HepG2 (cell line): ENCODE measurements around the gene EPB41. TPM values are rescaled to one million over a fixed set of nuclear protein-coding genes. Genes with fewer than 3 reads are reported as not detected.

Experiments used
- CEBPB ChIP-seq: IDR thresholded peaks from 2 replicates; pipeline ENCODE4 v1.6.1; 2011; ENCODE audit warnings: low read depth, low read length, improper control_type of control experiment, borderline replicate concordance
- FOXM1 ChIP-seq: sonication (generic); formaldehyde crosslinking; IDR thresholded peaks from 2 replicates; pipeline ENCODE4 v1.5.0; 2020; ENCODE audit warnings: missing genetic modification reagents
- MAFG ChIP-seq: sonication (generic); formaldehyde crosslinking; IDR thresholded peaks from 2 replicates; pipeline ENCODE4 v1.5.1; 2020; ENCODE audit warnings: mild to moderate bottlenecking, missing genetic modification reagents
- MBNL3 ChIP-seq: fragments of 250-450 bp; sonication (Bioruptor Pico); conservative IDR thresholded peaks from 2 replicates; pipeline ENCODE4 v1.8.0; 2022; ENCODE audit warnings: mild to moderate bottlenecking, inconsistent platforms
- NFE2 ChIP-seq: sonication (generic); formaldehyde crosslinking; IDR thresholded peaks from 2 replicates; pipeline ENCODE4 v1.4.0; 2020; ENCODE audit warnings: missing genetic modification reagents
- NR1H2 ChIP-seq: sonication (generic); formaldehyde crosslinking; IDR thresholded peaks from 2 replicates; pipeline ENCODE4 v1.8.1; 2022; ENCODE audit warnings: low read depth, missing genetic modification reagents, borderline replicate concordance
- PAX8 ChIP-seq: sonication (generic); formaldehyde crosslinking; IDR thresholded peaks from 2 replicates; pipeline ENCODE4 v1.8.0; 2022; ENCODE audit warnings: mild to moderate bottlenecking, missing genetic modification reagents, borderline replicate concordance
- PHB2 ChIP-seq: fragments of 450-650 bp; IDR thresholded peaks from 2 replicates; pipeline ENCODE4 v1.6.1; 2018; ENCODE audit not compliant: partially characterized antibody
- PHF5A ChIP-seq: IDR thresholded peaks from one replicate; pipeline ENCODE4 v1.6.1; 2018; ENCODE audit warnings: low read depth, missing genetic modification reagents; ENCODE audit not compliant: unreplicated experiment
- POLR2AphosphoS5 ChIP-seq: IDR thresholded peaks from 2 replicates; pipeline ENCODE4 v1.6.1; 2012; ENCODE audit warnings: low read depth, low read length
- POLR2G ChIP-seq: fragments of 200-400 bp; formaldehyde crosslinking; IDR thresholded peaks from 2 replicates; pipeline ENCODE4 v1.6.1; 2018; ENCODE audit warnings: mild to moderate bottlenecking, low read depth, low read length, moderate library complexity
- REL ChIP-seq: sonication (generic); formaldehyde crosslinking; conservative IDR thresholded peaks from 2 replicates; pipeline ENCODE4 v1.8.0; 2022; ENCODE audit warnings: mild to moderate bottlenecking, missing genetic modification reagents, moderate library complexity
- RXRA ChIP-seq: sonication (generic); formaldehyde crosslinking; IDR thresholded peaks from 2 replicates; pipeline ENCODE4 v1.5.1; 2020; ENCODE audit warnings: missing genetic modification reagents
- SIX4 ChIP-seq: sonication (generic); formaldehyde crosslinking; IDR thresholded peaks from 2 replicates; pipeline ENCODE4 v1.4.0; 2020; ENCODE audit warnings: missing genetic modification reagents
- SRSF9 ChIP-seq: fragments of 200-400 bp; formaldehyde crosslinking; IDR thresholded peaks from 2 replicates; pipeline ENCODE4 v1.6.1; 2018; ENCODE audit warnings: borderline replicate concordance, mild to moderate bottlenecking, low read depth, low read length; ENCODE audit not compliant: insufficient read depth, poor library complexity, severe bottlenecking
- TCF7 ChIP-seq: sonication (generic); IDR thresholded peaks from 2 replicates; pipeline ENCODE4 v1.6.1; 2016; ENCODE audit warnings: antibody characterized with exemption, low read depth
- ZFY ChIP-seq: sonication (generic); formaldehyde crosslinking; IDR thresholded peaks from 2 replicates; pipeline ENCODE4 v1.4.0; 2020; ENCODE audit warnings: missing genetic modification reagents
- ZNF225 ChIP-seq: sonication (generic); formaldehyde crosslinking; IDR thresholded peaks from 2 replicates; pipeline ENCODE4 v1.4.0; 2020; ENCODE audit warnings: mild to moderate bottlenecking, missing genetic modification reagents
- ZNF232 ChIP-seq: sonication (generic); formaldehyde crosslinking; IDR thresholded peaks from 2 replicates; pipeline ENCODE4 v1.4.0; 2020; ENCODE audit warnings: missing genetic modification reagents, borderline replicate concordance
- ZNF549 ChIP-seq: sonication (generic); formaldehyde crosslinking; IDR thresholded peaks from 2 replicates; pipeline ENCODE4 v1.5.0; 2020; ENCODE audit warnings: missing genetic modification reagents
- ZNF562 ChIP-seq: sonication (generic); formaldehyde crosslinking; IDR thresholded peaks from 2 replicates; pipeline ENCODE4 v1.8.0; 2022; ENCODE audit warnings: missing genetic modification reagents, borderline replicate concordance
- ZNF660 ChIP-seq: sonication (generic); formaldehyde crosslinking; IDR thresholded peaks from 2 replicates; pipeline ENCODE4 v1.5.1; 2020; ENCODE audit warnings: mild to moderate bottlenecking, low read depth, missing genetic modification reagents, borderline replicate concordance
- ZNF770 ChIP-seq: sonication (generic); formaldehyde crosslinking; IDR thresholded peaks from 2 replicates; pipeline ENCODE4 v1.5.0; 2020; ENCODE audit warnings: mild to moderate bottlenecking, missing genetic modification reagents
- ZNF777 ChIP-seq: sonication (generic); formaldehyde crosslinking; IDR thresholded peaks from 2 replicates; pipeline ENCODE4 v1.4.0; 2020; ENCODE audit warnings: missing genetic modification reagents
- polyA plus RNA-seq, 8 experiments: library from polyadenylated mRNA; depleted of rRNA in 3 of 8; stranded (reverse) in 7 of 8; unstranded in 1 of 8; fragments of >200 nt; fragmentation: Illumina TruSeq in 4 of 8; extraction: Trizol in 4 of 8; gene quantifications; 2 replicates each; pipeline versions ENCODE4 v1.2.1 to v1.2.3, GENCODE V29; 2011 to 2016; ENCODE audit warnings: low read depth in 4 of 8, missing spikeins in 1 of 8, mixed read lengths in 1 of 8; ENCODE audit not compliant: insufficient read depth in 1 of 8
- total RNA-seq, 5 experiments: library from RNA; depleted of rRNA; stranded (reverse); fragments of >200 nt; fragmentation: Illumina TruSeq; extraction: Trizol; gene quantifications; 2 replicates each; pipeline ENCODE4 v1.2.3, GENCODE V29; 2016; ENCODE audit warnings: low read depth in 1 of 5
- TF ChIP-seq, protein P1 (sequence below): sonication (generic); formaldehyde crosslinking; IDR thresholded peaks from 2 replicates; pipeline ENCODE4 v1.5.0; 2020; ENCODE audit warnings: mild to moderate bottlenecking, missing genetic modification reagents
- TF ChIP-seq, protein P2 (sequence below): sonication (generic); formaldehyde crosslinking; IDR thresholded peaks from 2 replicates; pipeline ENCODE4 v1.8.1; 2023; ENCODE audit warnings: mild to moderate bottlenecking, inconsistent platforms, moderate library complexity, missing genetic modification reagents, borderline replicate concordance

Gene EPB41
- total and polyA plus RNA-seq, 2 of the 13 experiments (the other 11 are each of a cell fraction or from before 2014, with no cell fraction given): 34.5 to 46.7 TPM

DNA sequence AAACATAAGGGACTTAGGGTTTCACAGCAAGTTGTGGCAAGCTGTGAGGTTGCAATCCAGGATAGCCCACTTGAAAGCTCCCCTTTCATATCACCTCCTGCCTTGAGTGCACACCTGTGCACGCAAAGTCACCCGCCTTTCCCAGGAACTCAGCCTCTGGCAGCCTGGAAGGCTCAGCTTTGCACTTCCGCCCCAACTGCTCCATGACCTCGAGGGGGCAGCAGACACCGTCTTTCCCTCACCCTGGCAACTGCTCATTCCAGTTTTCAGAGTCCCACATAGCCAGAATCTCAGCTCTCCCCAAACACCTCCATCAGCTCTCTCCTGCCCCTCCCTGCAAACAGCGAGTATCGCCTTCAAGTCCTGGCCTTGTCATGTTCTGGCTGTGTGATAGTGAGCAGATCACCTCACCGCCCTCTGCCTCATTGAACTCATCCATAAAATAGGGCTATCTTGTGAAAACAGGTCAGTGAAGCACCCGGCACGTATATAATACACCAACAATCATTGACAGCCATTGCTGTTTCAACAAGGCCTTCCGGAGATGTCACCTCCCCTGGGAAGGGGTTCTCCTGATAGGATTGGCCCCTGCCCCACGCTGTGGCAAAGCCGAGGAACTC is 32.2 kb upstream of the EPB41 start (continued):
- TF ChIP-seq FOXM1 (CRISPR knock-in tag): no peak
- no peak for TF ChIP-seq PHB2
- TF ChIP-seq ZNF549 (CRISPR knock-in tag): no peak
- no peak for TF ChIP-seq ZFY (CRISPR knock-in tag)
- no peak for TF ChIP-seq POLR2AphosphoS5
- TF ChIP-seq ZNF770 (CRISPR knock-in tag): no peak
- no peak for TF ChIP-seq MBNL3 (CRISPR knock-in tag)
- peak; percentile 58; the same call in 1 of the 2 replicates for TF ChIP-seq ZNF225 (CRISPR knock-in tag)
- TF ChIP-seq SIX4: no peak
- TF ChIP-seq PHF5A (CRISPR knock-in tag): no peak
- no peak for TF ChIP-seq SRSF9
- no peak for TF ChIP-seq RXRA
- TF ChIP-seq, protein P1, sequence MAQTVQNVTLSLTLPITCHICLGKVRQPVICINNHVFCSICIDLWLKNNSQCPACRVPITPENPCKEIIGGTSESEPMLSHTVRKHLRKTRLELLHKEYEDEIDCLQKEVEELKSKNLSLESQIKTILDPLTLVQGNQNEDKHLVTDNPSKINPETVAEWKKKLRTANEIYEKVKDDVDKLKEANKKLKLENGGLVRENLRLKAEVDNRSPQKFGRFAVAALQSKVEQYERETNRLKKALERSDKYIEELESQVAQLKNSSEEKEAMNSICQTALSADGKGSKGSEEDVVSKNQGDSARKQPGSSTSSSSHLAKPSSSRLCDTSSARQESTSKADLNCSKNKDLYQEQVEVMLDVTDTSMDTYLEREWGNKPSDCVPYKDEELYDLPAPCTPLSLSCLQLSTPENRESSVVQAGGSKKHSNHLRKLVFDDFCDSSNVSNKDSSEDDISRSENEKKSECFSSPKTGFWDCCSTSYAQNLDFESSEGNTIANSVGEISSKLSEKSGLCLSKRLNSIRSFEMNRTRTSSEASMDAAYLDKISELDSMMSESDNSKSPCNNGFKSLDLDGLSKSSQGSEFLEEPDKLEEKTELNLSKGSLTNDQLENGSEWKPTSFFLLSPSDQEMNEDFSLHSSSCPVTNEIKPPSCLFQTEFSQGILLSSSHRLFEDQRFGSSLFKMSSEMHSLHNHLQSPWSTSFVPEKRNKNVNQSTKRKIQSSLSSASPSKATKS (CRISPR knock-in tag): no peak
- no peak for TF ChIP-seq POLR2G
- no peak for TF ChIP-seq TCF7
- no peak for TF ChIP-seq ZNF777 (CRISPR knock-in tag)
- TF ChIP-seq NFE2: no peak
- TF ChIP-seq, protein P2, sequence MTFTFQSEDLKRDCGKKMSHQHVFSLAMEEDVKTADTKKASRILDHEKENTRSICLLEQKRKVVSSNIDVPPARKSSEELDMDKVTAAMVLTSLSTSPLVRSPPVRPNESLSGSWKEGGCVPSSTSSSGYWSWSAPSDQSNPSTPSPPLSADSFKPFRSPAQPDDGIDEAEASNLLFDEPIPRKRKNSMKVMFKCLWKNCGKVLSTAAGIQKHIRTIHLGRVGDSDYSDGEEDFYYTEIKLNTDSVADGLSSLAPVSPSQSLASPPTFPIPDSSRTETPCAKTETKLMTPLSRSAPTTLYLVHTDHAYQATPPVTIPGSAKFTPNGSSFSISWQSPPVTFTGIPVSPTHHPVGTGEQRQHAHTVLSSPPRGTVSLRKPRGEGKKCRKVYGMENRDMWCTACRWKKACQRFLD (CRISPR knock-in tag): no peak
- TF ChIP-seq ZNF232 (CRISPR knock-in tag): no peak
- no peak for TF ChIP-seq CEBPB
- no peak for TF ChIP-seq ZNF660 (CRISPR knock-in tag)
- no peak for TF ChIP-seq ZNF562 (CRISPR knock-in tag)
- TF ChIP-seq NR1H2 (CRISPR knock-in tag): no peak
- TF ChIP-seq REL: no peak
- no peak for TF ChIP-seq MAFG (CRISPR knock-in tag)
- TF ChIP-seq PAX8: no peak
